Dermis microvascular lymphatic vessel endothelial cell (primary cell): ENCODE results near the gene KRT71. TPM values are rescaled to one million over a fixed set of nuclear protein-coding genes. Genes with fewer than 3 reads are reported as not detected.

Experiments
- DNase-seq, 2 donors: peaks; one replicate each; pipeline versions ENCODE4 v3.0.0 to v3.0.0-alpha.2; 2010; ENCODE audit warnings: low read depth in 2 of 2
- total RNA-seq: library from RNA; depleted of rRNA; stranded (reverse); fragments of >200 nt; gene quantifications from 2 replicates; pipeline ENCODE4 v1.2.1, GENCODE V29; 2014

The KRT71 gene
- total RNA-seq, 1 donor from 2014 or later = not detected

DNA sequence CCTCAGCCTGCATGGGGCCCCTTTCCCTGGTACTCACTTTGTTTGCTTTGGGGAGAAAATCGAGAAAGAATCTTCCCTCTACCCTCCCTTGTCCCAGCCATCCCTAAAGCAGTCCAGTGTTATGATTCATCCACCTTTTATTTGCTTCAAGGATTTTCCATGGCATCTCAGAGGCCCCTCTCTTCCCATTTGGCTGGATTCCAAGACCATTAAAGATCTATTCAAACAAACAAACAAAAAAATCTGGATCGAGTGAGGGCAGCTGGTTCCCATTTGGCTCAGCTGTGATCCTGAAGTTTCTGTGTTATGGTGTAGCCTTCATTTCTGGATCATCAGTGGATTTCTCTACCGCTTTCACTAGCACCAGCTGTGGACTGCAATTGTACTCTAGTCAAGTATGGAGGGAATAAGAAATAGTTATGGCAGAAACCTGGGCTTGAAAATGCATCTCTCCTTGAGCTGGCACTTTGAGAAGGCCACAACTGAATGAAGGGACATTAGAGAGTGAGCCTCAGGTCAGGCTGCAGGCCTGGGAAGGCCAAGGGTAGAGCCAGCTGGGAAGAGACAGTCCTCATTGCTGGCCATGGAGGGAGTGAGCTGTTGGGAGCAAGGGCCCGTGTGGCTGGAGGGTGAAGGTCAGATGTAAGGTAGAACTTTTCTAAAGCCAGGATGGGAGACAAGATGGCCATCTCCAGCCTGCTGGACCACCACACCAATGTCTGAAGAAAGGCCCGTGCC is 13.7 kb downstream of the KRT71 start:
- peak in 1 of 2 donors; percentile 31 for DNase-seq

- DNase-seq = no peak
These were observed 15.8 kb downstream of the KRT71 start for GRCh38 chr12:52537101-52537500.

- DNase-seq = no peak
These were observed 17.4 kb downstream of the KRT71 start for GRCh38 chr12:52535574-52535973.

- DNase-seq = no peak
These were observed 18.5 kb downstream of the KRT71 start for GRCh38 chr12:52534482-52534881.

DNA sequence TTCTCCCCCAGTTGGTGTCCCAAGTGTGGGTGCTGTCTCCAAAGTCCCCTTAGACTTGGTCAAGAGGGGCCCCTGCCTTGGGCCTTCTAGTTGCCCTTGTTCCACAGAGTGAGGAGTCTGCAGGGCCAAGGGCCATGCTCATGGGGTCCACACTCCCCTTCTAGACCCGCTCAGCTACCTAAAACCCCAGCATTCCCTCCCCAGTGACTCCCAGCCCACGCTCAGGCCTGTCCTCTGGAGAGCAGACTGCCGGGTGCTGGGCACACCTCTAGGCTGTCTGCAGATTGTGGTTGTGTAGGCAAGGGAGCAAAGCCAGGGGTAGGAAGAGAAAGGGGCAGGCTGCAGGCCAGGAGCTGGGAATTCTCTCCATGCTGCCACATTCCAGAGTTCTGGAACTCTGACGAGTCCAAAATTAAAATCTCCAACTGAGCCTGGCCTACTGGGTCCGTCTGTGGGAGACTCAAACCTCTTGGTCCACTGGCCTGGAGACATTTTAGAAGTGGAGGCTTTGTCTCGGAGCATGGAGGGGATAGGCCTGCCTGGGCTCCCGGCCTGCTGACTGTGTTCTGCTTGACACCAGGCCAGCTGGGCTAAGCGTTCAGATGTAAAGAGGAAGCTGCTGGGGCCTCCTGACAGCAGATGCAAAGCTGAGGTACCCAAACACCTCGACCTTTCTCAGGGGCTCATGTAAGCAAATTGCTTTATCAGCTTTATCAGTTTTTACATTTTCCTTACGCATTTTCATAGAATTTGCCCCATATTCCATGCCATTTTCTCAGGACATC is 19.1 kb downstream of the KRT71 start:
- no peak for DNase-seq

GRCh38 chr12:52532636-52533035 is 20.3 kb downstream of the KRT71 start:
- DNase-seq = no peak

- DNase-seq = no peak
These were observed 21.2 kb downstream of the KRT71 start for GRCh38 chr12:52531566-52532300.

GRCh38 chr12:52530905-52531304 is 22.0 kb downstream of the KRT71 start:
- DNase-seq = no peak

DNA sequence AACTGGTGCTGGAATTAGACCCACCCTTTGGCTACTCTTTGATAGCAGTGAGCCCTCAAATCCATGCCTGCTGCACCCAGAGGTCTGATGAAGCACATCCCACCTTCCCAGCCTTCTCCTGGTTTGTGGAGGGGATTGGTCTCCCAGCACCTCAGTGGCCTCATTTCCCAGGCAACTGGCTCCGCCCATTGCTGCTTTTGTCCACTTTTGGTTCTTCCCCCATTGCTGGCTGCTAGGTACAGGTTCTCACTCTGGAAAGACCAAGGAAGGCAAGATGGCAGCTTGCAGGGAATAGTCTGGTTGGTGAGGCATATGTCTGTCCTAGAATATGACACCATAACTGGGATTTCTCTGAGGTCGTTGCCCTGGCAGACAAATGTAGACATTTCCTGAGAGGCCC is 22.6 kb downstream of the KRT71 start:
- DNase-seq = no peak

DNA sequence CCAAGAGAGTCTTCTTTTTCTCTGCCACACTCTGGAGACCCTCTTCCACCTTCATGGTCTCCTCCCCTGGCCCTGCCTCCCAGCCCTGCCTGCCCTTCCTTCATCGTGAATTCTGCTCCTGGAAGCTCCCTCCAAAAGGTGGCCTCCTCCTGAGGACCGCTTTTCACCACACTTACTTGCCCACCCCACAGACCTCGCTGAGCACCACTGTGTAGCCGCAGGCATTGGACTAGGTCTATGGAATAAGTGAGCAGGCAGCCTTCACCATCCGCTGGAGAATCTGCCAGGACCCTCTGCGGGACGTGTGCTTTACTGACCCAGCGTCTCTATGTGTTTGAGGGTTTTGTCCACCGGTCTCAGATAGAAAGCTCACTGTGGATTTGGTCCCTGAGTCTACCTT is 23.1 kb downstream of the KRT71 start:
- no peak for DNase-seq

DNA sequence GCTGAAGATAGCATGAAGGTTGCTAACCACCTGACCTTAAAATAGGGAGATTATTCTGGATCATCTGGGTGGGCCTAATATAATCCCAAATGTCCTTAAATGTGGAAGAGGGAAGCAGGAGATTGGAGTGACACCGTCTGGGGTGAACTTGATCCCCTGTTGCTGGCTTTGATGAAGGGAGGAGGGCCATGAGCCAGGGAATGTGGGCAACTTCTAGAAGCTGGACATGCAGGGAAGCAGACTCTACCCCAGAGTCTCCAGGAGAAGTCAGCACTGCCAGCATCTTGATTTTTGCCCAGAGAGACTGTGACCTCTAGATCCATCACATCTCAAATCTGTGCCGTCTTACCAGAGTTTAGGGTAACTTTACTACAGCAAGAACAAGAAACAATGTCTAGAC is 23.5 kb downstream of the KRT71 start:
- no peak for DNase-seq

DNA sequence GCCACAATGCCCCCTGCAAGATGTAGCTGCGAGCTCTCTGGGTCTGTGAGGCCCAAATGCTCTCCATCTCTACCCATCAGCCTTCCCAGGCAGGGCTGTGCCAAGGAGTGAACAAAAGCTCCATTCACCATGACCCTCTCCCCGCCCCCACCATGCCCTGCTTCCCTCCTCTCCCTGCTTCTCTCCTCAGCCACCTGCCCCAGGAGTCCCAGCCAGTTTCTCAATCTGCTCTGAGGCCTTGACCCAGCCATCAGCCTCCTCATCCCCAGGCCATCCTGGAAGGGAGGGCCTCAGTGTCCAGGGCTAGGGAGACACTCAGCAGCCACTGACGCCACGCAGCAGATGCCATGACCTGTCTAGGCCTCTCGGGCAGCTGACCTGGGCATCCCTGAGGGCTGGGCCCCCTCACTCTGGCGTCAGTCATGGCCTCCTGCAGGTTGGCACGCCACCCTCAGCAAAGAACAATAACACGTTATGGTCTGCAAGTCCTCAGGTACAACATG is 24.3 kb downstream of the KRT71 start:
- DNase-seq = no peak

GRCh38 chr12:52527121-52527800 is 25.7 kb downstream of the KRT71 start:
- DNase-seq = no peak

GRCh38 chr12:52526511-52526951 is 26.4 kb downstream of the KRT71 start:
- no peak for DNase-seq

DNA sequence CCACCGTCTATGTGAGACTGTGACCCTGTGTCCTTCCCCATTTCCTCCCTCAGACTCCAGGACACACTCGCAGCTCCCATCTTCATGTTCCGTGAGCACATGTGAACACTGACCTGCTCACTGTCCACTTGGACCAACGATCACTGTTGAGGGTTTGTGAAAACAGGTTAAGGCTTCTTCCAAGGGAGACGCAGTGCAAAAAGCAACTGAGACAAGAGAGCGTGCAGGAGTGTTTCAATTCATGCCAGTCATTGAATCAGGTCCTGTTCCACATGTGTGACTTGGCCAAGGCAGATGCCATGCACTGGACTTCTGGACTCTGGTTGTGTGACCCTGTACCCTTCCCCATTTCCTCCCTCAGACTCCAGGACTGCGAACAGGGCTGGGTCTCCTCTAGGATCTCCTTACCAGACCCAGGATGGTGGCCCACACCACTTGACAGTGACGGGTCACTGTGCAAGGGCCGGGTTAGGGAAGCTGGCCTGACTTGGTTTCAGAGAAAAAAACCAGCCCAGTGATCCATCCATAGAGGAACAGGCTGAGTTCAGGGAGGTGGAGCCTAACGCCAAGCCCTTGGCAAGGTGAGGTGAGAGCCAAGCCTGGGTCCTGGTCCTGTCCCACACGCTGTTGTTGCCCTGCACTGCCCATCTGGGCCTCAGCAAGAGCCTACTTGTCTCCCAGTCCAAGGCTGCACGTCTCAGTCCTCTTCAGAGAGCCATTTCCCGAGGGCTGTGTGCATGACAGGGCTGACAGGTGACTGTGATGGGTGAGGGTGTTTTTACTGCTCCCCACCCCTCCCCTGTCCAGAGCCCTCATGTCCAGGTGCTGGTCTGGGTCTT is 27.1 kb downstream of the KRT71 start:
- no peak for DNase-seq

DNA sequence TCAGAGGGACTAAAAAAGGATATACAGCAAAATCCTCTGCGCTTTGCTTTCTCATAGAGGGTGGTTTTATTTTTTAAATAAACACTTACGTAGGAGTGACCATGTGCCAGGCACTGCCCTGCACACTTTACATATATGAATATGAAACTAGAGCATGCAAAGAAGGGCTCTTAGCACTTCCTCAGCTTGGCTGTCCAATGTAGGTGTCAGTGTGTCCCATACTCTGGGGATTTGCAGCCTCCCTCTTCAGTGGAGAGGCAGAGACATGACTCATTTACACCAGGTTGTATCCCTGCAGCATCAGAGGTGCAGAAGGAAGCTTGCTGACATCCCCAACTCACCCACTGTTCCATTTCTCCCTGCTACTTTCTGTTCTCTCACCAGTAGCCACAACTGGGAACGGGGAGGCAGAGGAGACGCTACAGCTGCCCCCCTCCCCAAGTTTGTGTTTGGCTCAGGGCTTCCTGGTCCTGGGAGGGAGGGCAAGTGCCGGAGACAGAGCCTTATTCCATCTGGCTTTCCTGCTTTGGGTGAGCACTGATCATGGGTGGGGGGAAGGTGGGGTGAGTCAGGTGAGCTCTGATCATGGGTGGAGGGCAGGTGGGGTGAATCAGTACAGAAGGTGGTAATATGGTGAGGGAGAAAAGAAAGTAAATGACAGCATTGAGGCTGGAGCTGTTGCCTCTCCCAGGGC is 27.9 kb downstream of the KRT71 start:
- DNase-seq = no peak

- no peak for DNase-seq
These were observed 28.6 kb downstream of the KRT71 start for GRCh38 chr12:52524241-52524897.

DNA sequence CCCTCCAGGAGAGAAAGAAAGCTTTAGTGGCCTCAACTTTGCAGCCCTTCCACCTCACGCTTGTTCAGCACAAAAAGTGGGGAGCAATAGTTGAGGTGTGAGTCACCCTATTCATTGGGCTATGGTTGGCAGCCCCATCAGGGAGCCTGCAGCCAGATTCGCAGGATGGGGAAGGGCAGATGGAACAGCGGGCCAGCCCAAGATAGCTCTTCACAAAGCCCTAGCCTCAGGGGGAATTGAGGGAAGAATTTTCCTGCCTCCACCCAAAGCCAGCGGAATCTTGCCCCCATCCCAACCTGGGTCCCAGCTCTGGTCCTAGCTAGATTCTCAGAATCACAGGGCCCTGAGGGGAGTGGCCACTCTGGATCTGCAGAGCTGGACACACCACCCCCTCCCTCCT is 29.1 kb downstream of the KRT71 start:
- DNase-seq = no peak

GRCh38 chr12:52522346-52523011 is 30.5 kb downstream of the KRT71 start:
- no peak for DNase-seq
